Measurements from ENCODE around the gene SFTA2. TPM values are rescaled to one million over a fixed set of nuclear protein-coding genes. Genes with fewer than 3 reads are reported as not detected.

The SFTA2 gene
- polyA plus RNA-seq, 3 donors, result not detected

DNA sequence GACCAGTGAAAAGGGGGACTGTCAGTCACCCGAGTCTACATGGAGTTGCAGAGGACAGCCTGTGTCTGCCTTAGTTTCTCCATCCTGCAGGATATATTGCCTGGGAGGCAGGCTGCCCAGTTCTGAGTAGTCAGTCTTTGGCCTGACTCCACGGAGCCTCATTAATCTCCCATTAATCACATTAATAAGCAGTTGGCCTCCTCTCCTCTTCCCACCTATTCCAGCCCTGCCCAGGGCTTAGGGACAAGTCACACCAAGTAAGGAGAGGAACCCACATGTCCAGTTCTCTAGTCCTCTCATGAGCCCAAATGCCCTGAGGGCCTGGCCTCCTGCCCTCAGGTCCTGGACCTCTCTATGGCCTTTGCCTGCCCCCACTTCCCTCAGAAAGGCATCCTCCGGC is 7.5 kb upstream of the SFTA2 start:
- Histone ChIP-seq H3K4me3 (replicated peaks in 1 of 3; ENCODE audit: low read depth in 2 of 3, low read length in 3 of 3) (no peak overlapping the region), H3K9me3 (replicated peaks in 1 of 2; ENCODE audit: control insufficient read depth in 1 of 2, insufficient read depth in 1 of 2, low read length in 2 of 2) (no peaks in the 10 kb centered on the region), H3K79me2 (ENCODE audit: insufficient read depth, low read length) (no peaks in the 10 kb centered on the region), H3K27me3 (ENCODE audit: control insufficient read depth in 2 of 2, insufficient read depth in 2 of 2, low read length in 2 of 2) (peaks cover 7 to 16% of the 10 kb centered on the region in 2 donors), H3K36me3 (replicated peaks in 1 of 2; ENCODE audit: control insufficient read depth in 1 of 2, insufficient read depth in 2 of 2, low read length in 2 of 2) (no peaks in the 10 kb centered on the region), H3K4me1 (ENCODE audit: control insufficient read depth in 1 of 2, insufficient read depth in 2 of 2, low read length in 2 of 2) (no peaks in the 10 kb centered on the region), H2AFZ (ENCODE audit: insufficient read depth, low read depth, low read length, poor library complexity, severe bottlenecking) (no peak overlapping the region), H4K20me1 (ENCODE audit: insufficient read depth, low read length) (no peaks in the 10 kb centered on the region), H3K4me2 (replicated peaks; ENCODE audit: extremely low read depth, low read length, poor library complexity, severe bottlenecking) (no peak overlapping the region), H3K9ac (ENCODE audit: insufficient read depth, low read length, poor library complexity, severe bottlenecking) (no peak overlapping the region), H3K27ac (ENCODE audit: low read depth in 1 of 2, low read length in 2 of 2) (no peak overlapping the region)
- Mint-ChIP-seq H3K4me1 (peaks cover 16% of the 10 kb centered on the region), H3K27me3 (ENCODE audit: low read depth in 3 of 3) (peaks cover 26 to 44% (median 34%) of the 10 kb centered on the region in 3 donors), H3K36me3 (no peaks in the 10 kb centered on the region), H3K4me3 (no peak overlapping the region), H3K27ac (no peak overlapping the region), H3K9me3 (peaks cover 0 to 2% (median 0%) of the 10 kb centered on the region in 7 donors)
- 86% methylated on average over 1 of the region's 3 CpGs for WGBS (ENCODE audit: insufficient coverage)
- TF ChIP-seq, protein P1, sequence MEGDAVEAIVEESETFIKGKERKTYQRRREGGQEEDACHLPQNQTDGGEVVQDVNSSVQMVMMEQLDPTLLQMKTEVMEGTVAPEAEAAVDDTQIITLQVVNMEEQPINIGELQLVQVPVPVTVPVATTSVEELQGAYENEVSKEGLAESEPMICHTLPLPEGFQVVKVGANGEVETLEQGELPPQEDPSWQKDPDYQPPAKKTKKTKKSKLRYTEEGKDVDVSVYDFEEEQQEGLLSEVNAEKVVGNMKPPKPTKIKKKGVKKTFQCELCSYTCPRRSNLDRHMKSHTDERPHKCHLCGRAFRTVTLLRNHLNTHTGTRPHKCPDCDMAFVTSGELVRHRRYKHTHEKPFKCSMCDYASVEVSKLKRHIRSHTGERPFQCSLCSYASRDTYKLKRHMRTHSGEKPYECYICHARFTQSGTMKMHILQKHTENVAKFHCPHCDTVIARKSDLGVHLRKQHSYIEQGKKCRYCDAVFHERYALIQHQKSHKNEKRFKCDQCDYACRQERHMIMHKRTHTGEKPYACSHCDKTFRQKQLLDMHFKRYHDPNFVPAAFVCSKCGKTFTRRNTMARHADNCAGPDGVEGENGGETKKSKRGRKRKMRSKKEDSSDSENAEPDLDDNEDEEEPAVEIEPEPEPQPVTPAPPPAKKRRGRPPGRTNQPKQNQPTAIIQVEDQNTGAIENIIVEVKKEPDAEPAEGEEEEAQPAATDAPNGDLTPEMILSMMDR (IDR thresholded peaks at IDR 0.05), result no peak
- no peak for DNase-seq
- intact Hi-C loops (cut with micrococcal nuclease), result no loop called here

DNA sequence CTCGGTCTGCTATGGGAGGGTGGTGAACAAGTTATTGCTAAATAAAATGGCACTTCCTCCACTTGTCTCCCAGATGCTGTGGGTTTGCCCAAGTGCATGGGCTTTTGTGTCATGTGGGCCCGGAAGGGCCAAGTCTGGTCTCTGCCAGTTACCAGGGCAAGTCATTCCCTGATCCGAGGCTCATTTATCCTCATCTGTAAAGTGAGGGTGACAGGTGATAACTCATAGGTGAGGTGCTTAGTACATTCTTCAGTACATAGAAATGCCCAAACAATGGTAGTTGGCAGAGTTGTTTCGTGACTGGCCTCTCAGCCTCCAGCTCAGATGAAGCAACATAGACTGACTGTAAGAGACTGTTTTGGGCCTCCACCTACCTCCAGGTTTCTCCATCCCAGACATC is 6.8 kb upstream of the SFTA2 start:
- Mint-ChIP-seq H3K27ac (no peak overlapping the region), H3K4me1 (peaks cover 16% of the 10 kb centered on the region), H3K36me3 (no peaks in the 10 kb centered on the region), H3K27me3 (ENCODE audit: low read depth in 3 of 3) (peaks cover 21 to 38% (median 29%) of the 10 kb centered on the region in 3 donors), H3K4me3 (no peak overlapping the region), H3K9me3 (peaks cover 0 to 2% (median 0%) of the 10 kb centered on the region in 7 donors)
- Histone ChIP-seq H3K9ac (ENCODE audit: insufficient read depth, low read length, poor library complexity, severe bottlenecking) (no peak overlapping the region), H3K4me1 (ENCODE audit: control insufficient read depth in 1 of 2, insufficient read depth in 2 of 2, low read length in 2 of 2) (no peaks in the 10 kb centered on the region), H3K79me2 (ENCODE audit: insufficient read depth, low read length) (no peaks in the 10 kb centered on the region), H3K27me3 (ENCODE audit: control insufficient read depth in 2 of 2, insufficient read depth in 2 of 2, low read length in 2 of 2) (peaks cover 7 to 16% of the 10 kb centered on the region in 2 donors), H3K4me2 (replicated peaks; ENCODE audit: extremely low read depth, low read length, poor library complexity, severe bottlenecking) (no peak overlapping the region), H2AFZ (ENCODE audit: insufficient read depth, low read depth, low read length, poor library complexity, severe bottlenecking) (peak overlapping the region; percentile 33), H3K27ac (ENCODE audit: low read depth in 1 of 2, low read length in 2 of 2) (no peak overlapping the region), H3K9me3 (replicated peaks in 1 of 2; ENCODE audit: control insufficient read depth in 1 of 2, insufficient read depth in 1 of 2, low read length in 2 of 2) (no peaks in the 10 kb centered on the region), H3K4me3 (replicated peaks in 1 of 3; ENCODE audit: low read depth in 2 of 3, low read length in 3 of 3) (no peak overlapping the region), H3K36me3 (replicated peaks in 1 of 2; ENCODE audit: control insufficient read depth in 1 of 2, insufficient read depth in 2 of 2, low read length in 2 of 2) (no peaks in the 10 kb centered on the region), H4K20me1 (ENCODE audit: insufficient read depth, low read length) (no peaks in the 10 kb centered on the region)
- DNase-seq, result no peak
- WGBS (ENCODE audit: insufficient coverage), result 30% methylated on average over 2 of the region's 4 CpGs
- TF ChIP-seq, protein P1 (IDR thresholded peaks at IDR 0.05), result no peak
- intact Hi-C loops (cut with micrococcal nuclease), result no loop called here
